HCT116 (cell line): Measurements from ENCODE around the gene SBF1.
"Not testable (repeated sequence)": the region's sequence is repeated elsewhere in the genome, so short reads cannot be mapped to it uniquely, and the experiment has no call there.

Experiments
- EGR1 ChIP-seq: IDR thresholded peaks from 2 replicates; pipeline ENCODE4 v1.6.1; 2012; ENCODE audit warnings: low read depth
- ELF1 ChIP-seq: IDR thresholded peaks from 2 replicates; pipeline ENCODE4 v1.6.1; 2012; ENCODE audit warnings: low read depth, borderline replicate concordance
- EZH2 ChIP-seq: fragments of 200-600 bp; sonication (generic); IDR thresholded peaks from 2 replicates; pipeline ENCODE4 v1.6.1; 2017; ENCODE audit warnings: antibody characterized with exemption, mixed run types
- EZH2phosphoT487 ChIP-seq: fragments of 200-600 bp; IDR thresholded peaks from 2 replicates; pipeline ENCODE4 v1.6.1; 2018; ENCODE audit warnings: antibody characterized with exemption, borderline replicate concordance
- POLR2A ChIP-seq: IDR thresholded peaks from 2 replicates; pipeline ENCODE4 v1.7.0; 2011; ENCODE audit warnings: borderline replicate concordance; ENCODE audit not compliant: insufficient read depth, insufficient read length; ENCODE audit errors: extremely low read depth
- REST ChIP-seq: IDR thresholded peaks from 2 replicates; pipeline ENCODE4 v1.6.1; 2012; ENCODE audit warnings: low read depth
- SP1 ChIP-seq: IDR thresholded peaks from 2 replicates; pipeline ENCODE4 v1.6.1; 2012; ENCODE audit warnings: low read depth
- TCF7L2 ChIP-seq: IDR thresholded peaks from 2 replicates; pipeline ENCODE4 v1.7.0; 2011; ENCODE audit warnings: borderline replicate concordance, inconsistent platforms; ENCODE audit not compliant: insufficient read depth, insufficient read length; ENCODE audit errors: extremely low read depth
- TF ChIP-seq, protein P1 (sequence below), 3 experiments: fragments of 200-600 bp in 1 of 3; sonication (generic) in 1 of 3; IDR thresholded peaks in 2 of 3; conservative IDR thresholded peaks in 1 of 3; 2 replicates each; pipeline ENCODE4 v1.5.1; 2012 to 2017; ENCODE audit warnings: low read depth in 2 of 3, low read length in 2 of 3, antibody characterized with exemption in 1 of 3, borderline replicate concordance in 1 of 3, control low read depth in 1 of 3, mild to moderate bottlenecking in 1 of 3, mixed read lengths in 1 of 3, mixed run types in 1 of 3, moderate library complexity in 1 of 3; ENCODE audit not compliant: insufficient read depth in 1 of 3

DNA sequence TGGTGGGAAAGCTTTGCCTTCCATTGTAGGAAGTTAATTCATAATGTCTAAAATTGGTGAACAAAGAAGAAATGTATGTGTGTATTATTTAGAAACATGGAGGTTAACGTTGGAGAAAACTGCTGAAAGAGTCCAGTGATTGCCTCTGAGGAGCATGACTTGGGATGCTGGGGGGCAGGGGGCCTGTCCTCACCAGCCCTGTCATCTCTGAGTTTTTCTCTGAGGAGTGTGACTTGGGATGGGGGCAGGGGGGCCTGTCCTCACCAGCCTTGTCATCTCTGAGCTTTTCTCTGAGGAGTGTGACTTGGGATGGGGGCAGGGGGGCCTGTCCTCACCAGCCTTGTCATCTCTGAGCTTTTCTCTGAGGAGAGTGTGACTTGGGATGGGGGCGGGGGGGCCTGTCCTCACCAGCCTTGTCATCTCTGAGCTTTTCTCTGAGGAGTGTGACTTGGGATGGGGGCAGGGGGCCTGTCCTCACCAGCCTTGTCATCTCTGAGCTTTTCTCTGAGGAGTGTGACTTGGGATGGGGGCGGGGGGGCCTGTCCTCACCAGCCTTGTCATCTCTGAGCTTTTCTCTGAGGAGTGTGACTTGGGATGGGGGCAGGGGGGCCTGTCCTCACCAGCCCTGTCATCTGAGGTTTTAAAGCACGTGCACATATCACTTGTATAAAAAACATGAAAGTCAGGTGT, 77.3 kb downstream of the SBF1 start:
- TF ChIP-seq, protein P1, sequence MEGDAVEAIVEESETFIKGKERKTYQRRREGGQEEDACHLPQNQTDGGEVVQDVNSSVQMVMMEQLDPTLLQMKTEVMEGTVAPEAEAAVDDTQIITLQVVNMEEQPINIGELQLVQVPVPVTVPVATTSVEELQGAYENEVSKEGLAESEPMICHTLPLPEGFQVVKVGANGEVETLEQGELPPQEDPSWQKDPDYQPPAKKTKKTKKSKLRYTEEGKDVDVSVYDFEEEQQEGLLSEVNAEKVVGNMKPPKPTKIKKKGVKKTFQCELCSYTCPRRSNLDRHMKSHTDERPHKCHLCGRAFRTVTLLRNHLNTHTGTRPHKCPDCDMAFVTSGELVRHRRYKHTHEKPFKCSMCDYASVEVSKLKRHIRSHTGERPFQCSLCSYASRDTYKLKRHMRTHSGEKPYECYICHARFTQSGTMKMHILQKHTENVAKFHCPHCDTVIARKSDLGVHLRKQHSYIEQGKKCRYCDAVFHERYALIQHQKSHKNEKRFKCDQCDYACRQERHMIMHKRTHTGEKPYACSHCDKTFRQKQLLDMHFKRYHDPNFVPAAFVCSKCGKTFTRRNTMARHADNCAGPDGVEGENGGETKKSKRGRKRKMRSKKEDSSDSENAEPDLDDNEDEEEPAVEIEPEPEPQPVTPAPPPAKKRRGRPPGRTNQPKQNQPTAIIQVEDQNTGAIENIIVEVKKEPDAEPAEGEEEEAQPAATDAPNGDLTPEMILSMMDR (IDR thresholded peaks at IDR 0.05 in 2 of 3, conservative IDR thresholded peaks at IDR 0.05 in 1 of 3; ENCODE audit: borderline replicate concordance in 1 of 3, insufficient read depth in 1 of 3, low read depth in 2 of 3, low read length in 2 of 3): not testable (repeated sequence)
- not testable (repeated sequence) for TF ChIP-seq SP1, EGR1, POLR2A, REST, EZH2, TCF7L2, EZH2phosphoT487, ELF1
